Activated T-cell treated with anti-CD3 and anti-CD28 coated beads, Interleukin-2, amount 50 U/mL, for 72 hours (primary cell): Measurements from ENCODE around the gene IL17B. TPM values are rescaled to one million over a fixed set of nuclear protein-coding genes. Genes with fewer than 3 reads are reported as not detected.

Source experiments
- ATAC-seq, 2 donors: fragments of 150-1000 bp; cut with Tn5 transposase; replicated peaks in 1 of 2; 2 replicates each; pipeline ENCODE4 v1.10.0; 2021; ENCODE audit warnings: moderate library complexity in 2 of 2, mild to moderate bottlenecking in 1 of 2
- DNase-seq, 2 donors: peaks; one replicate each; pipeline ENCODE4 v3.0.0; 2021 to 2022; ENCODE audit warnings: mixed read lengths in 1 of 2
- H3K27ac Mint-ChIP-seq: one replicate; pipeline ENCODE4 v1.8.0; 2022; ENCODE audit warnings: mild to moderate bottlenecking, moderate library complexity, mixed read lengths
- H3K27me3 Mint-ChIP-seq: one replicate; pipeline ENCODE4 v1.8.0; 2022; ENCODE audit warnings: low read depth, mixed read lengths
- H3K36me3 Mint-ChIP-seq, 2 donors: one replicate each; pipeline ENCODE4 v1.8.0; 2022; ENCODE audit warnings: mixed read lengths in 2 of 2, mild to moderate bottlenecking in 1 of 2; ENCODE audit not compliant: insufficient read depth in 2 of 2
- H3K4me1 Mint-ChIP-seq: one replicate; pipeline ENCODE4 v1.8.0; 2022; ENCODE audit warnings: low read depth, mixed read lengths
- H3K4me3 Mint-ChIP-seq, 2 donors: one replicate each; pipeline ENCODE4 v1.8.0; 2022; ENCODE audit warnings: mild to moderate bottlenecking in 2 of 2, mixed read lengths in 2 of 2, moderate library complexity in 2 of 2
- H3K9me3 Mint-ChIP-seq, 2 donors: one replicate each; pipeline ENCODE4 v1.8.0; 2022; ENCODE audit warnings: mixed read lengths in 2 of 2
- total RNA-seq, 2 donors: library from RNA; stranded (reverse); gene quantifications; one replicate each; pipeline ENCODE4 v1.2.3, GENCODE V29; 2022

Gene IL17B
- total RNA-seq, 2 donors from 2014 or later = not detected

DNA sequence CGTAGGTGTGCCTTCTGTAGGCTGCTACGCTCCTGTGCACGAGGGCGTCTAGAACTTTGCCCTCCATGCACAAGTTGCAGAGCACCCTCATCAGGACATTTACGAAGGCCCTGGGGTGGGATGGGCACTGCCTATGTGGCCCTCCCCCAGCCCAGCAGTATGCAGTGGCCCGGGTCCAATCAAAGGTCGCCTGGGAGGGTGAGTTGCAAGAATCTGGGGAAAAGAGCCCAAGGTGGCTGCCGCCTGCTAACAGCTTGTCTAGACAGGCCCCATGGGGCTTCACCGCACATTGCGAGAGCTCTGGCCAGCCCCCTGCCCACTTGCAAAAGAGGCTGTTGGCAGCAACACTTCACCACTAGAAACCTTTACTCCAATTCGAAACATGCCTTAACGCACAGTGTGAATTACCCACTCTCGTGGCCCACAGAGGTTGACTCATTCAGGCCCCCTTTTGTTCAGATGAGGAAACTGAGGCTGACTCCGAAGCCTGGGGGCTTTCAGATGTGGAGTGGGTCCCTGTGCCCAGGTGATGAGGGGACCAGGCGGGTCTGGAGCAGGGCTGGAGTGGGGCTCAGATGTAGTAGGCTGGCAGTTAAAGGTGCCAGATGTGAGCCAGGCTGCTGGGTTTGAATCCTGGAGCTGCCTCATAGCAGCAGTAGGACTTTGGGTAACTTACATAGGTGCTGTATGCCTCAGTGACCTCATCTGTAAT, 31.8 kb upstream of the IL17B start:
- Mint-ChIP-seq H3K27ac (no peak overlapping the region), H3K4me1 (no peaks in the 10 kb centered on the region), H3K9me3 (no peaks in the 10 kb centered on the region), H3K4me3 (no peak overlapping the region), H3K36me3 (no peaks in the 10 kb centered on the region), H3K27me3 (no peaks in the 10 kb centered on the region)
- ATAC-seq (no peak), DNase-seq (no peak)

DNA sequence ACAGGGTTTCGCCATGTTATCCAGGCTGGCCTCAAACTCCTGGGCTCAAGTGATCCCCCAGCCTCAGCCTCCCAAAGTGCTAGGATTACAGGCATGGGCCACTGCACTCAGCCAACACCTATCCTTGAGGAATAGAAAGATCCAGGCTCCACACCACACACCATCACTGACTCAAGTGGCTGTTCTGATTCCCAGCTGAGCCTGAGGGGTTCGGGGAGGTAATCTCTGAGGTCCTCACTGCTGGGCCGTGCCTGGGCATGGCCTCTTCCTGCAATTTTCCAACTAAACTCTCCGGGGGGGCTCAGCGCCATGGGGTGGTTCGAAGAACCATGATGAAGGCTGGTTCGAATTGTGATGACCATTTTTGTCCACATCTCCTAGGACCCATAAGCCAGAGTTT, 31.0 kb upstream of the IL17B start:
- Mint-ChIP-seq H3K4me1 (no peaks in the 10 kb centered on the region), H3K27ac (no peak overlapping the region), H3K27me3 (no peaks in the 10 kb centered on the region), H3K36me3 (no peaks in the 10 kb centered on the region), H3K4me3 (no peak overlapping the region), H3K9me3 (no peaks in the 10 kb centered on the region)
- no peak for DNase-seq
- no peak for ATAC-seq

DNA sequence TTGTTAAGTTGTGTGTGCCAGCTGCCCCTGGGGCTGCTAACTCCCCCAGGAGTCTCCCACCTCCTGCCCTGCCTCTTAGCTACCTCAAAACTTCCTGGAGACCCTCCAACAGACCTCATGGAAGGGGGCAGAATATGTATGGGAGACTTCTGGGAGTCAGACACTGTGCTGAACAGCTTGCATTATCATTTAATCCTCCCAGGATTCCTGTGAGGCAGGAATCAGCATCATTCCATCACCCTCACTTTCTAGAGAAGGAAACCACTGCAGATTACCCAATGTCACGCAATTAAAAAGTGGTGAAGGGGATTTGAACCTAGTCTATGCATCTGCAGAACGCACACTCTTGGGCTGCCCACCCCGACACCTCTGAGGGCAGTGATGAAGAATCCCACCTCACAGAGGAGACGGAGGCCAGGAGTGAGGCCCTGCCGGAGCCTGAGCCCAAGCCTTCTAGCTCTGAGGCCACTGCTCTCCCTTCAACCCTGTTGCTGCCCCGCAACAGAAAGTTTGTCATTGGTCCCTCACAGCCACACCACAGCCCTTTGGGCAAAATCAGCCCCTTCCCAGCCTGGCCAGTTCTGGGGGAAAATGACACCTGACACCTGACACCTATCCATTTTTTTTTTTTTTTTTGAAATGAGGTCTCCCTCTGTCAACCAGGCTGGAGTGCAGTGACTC, 30.3 kb upstream of the IL17B start:
- H3K4me3 Mint-ChIP-seq = no peak overlapping the region
- DNase-seq = no peak
- H3K36me3 Mint-ChIP-seq = no peaks in the 10 kb centered on the region
- H3K4me1 Mint-ChIP-seq = no peaks in the 10 kb centered on the region
- no peaks in the 10 kb centered on the region for H3K27me3 Mint-ChIP-seq
- H3K27ac Mint-ChIP-seq = no peak overlapping the region
- no peaks in the 10 kb centered on the region for H3K9me3 Mint-ChIP-seq
- ATAC-seq = no peak

DNA sequence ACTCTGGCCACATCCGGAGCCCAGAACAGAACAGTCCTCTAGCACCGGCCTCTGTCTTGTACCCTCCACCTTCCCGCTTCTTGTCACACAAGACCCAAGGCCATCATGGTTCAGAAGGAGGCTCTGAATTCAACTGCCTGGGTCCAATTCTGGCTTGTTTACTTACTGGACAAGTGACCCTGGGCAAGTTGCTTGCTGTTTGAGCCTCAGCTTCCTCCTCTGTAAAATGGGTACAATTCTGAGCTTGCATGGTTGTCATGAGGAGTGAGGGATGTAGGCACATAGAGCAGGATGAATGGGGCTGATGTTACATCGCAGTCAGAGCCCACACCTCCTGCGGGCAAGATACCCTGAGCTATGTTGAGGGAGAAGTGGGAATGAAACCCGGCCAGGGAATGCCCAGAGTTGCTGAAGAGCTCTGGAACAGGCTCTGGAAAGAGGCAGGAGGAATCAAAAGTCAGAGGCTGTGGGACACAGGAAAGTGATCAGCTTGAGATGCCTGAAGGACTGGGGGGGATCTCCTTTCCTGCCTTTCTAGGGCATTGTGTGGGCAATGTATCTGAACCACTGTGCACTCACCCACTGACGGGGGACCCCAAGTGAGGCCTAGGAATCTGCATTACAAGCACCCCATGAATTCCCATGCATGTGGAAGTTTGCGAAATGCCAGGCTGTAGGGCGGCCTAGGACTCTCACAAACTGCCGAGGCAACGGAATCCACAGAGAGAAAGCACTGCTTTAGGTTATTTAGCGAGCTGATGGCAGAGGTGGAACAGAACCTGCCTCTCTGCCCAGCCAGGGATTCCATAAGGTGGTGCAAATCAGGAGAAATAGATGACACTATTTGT, 29.4 kb upstream of the IL17B start:
- Mint-ChIP-seq H3K27ac (no peak overlapping the region), H3K9me3 (no peaks in the 10 kb centered on the region), H3K27me3 (no peaks in the 10 kb centered on the region), H3K36me3 (no peaks in the 10 kb centered on the region), H3K4me1 (no peaks in the 10 kb centered on the region), H3K4me3 (no peak overlapping the region)
- DNase-seq = no peak
- ATAC-seq = no peak

DNA sequence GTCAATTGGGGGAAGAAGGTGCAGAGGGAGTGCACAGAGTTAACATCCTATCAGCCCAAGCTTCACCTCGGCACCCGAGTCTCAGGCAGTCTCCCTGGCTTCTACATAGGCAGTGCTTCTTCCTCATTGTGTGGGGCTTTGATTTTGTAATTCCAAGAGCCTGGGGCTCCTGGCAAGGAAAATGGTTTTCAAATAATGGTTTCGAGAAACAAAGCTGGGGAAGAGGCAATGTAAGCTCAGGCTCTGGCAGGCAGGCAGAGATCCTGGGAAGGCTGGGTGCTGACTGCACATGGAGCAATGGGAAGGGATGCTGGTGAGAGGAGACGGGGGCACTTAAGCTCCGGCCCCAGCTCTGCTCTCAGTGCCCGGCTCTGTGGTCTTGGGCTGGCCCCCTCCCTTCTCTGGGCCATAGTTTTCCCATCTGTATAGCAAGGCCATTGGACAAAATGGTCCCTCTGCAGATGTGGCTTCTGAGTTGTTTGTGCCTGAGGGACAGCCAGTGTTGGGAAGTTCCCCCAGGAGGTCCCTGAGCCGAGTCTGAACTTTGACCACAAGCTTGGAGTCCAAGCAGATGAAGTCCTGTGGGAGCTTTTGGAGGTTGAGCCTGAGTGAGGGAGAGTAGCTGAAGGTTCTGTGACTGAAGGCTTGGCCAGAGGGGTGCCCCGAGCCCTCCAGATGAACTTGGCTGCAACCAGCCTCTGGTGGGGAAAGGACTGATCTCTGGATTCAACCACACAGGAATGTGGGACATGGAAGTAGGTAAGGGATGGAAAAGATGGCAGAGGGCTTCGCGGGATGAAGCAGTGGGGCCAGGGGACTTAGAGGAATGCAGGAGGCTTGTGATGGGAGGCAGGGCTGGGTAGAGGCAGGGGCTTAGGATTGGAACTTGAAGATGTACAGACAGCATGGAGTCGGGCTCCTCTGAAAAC, 28.5 kb upstream of the IL17B start:
- Mint-ChIP-seq H3K4me1 (no peaks in the 10 kb centered on the region), H3K36me3 (no peaks in the 10 kb centered on the region), H3K27me3 (no peaks in the 10 kb centered on the region), H3K9me3 (no peaks in the 10 kb centered on the region), H3K27ac (no peak overlapping the region), H3K4me3 (no peak overlapping the region)
- no peak for ATAC-seq
- no peak for DNase-seq

- ATAC-seq = no peak
- Mint-ChIP-seq H3K27me3 (no peaks in the 10 kb centered on the region), H3K4me1 (no peaks in the 10 kb centered on the region), H3K27ac (no peak overlapping the region), H3K9me3 (no peaks in the 10 kb centered on the region), H3K4me3 (no peak overlapping the region), H3K36me3 (no peaks in the 10 kb centered on the region)
- no peak for DNase-seq
Observed at GRCh38 chr5:149406979-149407306, 27.9 kb upstream of the IL17B start.

DNA sequence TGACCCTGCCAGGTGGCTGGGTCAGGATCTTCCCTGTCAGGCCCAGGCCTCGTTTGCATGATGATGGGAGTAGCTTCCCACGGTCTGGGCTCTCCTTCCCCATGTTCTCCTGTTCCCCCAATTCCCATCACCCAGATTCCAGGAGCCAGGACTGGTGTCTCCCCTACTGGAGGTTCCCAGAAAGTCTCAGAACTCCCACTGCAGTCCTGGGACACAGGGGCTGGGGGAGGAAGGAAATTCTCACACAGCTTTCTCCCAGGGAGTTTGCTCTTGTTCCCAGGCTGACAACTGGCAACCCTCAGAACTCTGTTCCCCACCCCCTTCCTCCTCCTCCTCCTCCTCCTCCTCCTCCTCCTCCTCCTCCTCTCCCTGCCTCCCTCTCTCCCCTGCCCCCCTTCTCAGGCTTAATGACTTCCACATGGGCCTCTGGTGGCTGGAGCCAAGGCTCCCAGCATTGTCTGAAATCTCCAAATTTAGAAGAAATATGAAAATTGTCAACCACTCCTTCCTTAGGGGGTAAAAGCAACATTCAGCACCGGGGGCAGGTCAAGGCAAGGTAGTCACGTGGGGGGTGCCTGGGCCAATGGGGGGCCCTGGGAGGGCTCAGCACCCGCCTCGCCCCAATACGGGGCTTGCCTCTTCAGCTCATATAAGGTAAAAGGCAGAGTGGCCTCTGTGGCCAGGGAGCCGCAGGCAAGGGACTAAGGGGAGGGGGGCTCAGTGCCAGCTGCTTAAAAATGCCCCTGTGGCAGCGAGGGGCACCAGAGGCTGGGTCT, 27.3 kb upstream of the IL17B start:
- Mint-ChIP-seq H3K27ac (no peak overlapping the region), H3K27me3 (no peaks in the 10 kb centered on the region), H3K9me3 (no peaks in the 10 kb centered on the region), H3K4me1 (no peaks in the 10 kb centered on the region), H3K4me3 (no peak overlapping the region), H3K36me3 (no peaks in the 10 kb centered on the region)
- DNase-seq = no peak
- ATAC-seq = no peak

- H3K9me3 Mint-ChIP-seq = no peaks in the 10 kb centered on the region
- no peaks in the 10 kb centered on the region for H3K36me3 Mint-ChIP-seq
- no peak overlapping the region for H3K4me3 Mint-ChIP-seq
- DNase-seq (no peak), ATAC-seq (no peak)
- H3K4me1 Mint-ChIP-seq = no peaks in the 10 kb centered on the region
- no peak overlapping the region for H3K27ac Mint-ChIP-seq
- no peaks in the 10 kb centered on the region for H3K27me3 Mint-ChIP-seq
Observed at GRCh38 chr5:149405550-149406202, 26.6 kb upstream of the IL17B start.

- ATAC-seq = no peak
- H3K4me3 Mint-ChIP-seq = no peak overlapping the region
Observed at GRCh38 chr5:149404746-149405549, 25.9 kb upstream of the IL17B start.

DNA sequence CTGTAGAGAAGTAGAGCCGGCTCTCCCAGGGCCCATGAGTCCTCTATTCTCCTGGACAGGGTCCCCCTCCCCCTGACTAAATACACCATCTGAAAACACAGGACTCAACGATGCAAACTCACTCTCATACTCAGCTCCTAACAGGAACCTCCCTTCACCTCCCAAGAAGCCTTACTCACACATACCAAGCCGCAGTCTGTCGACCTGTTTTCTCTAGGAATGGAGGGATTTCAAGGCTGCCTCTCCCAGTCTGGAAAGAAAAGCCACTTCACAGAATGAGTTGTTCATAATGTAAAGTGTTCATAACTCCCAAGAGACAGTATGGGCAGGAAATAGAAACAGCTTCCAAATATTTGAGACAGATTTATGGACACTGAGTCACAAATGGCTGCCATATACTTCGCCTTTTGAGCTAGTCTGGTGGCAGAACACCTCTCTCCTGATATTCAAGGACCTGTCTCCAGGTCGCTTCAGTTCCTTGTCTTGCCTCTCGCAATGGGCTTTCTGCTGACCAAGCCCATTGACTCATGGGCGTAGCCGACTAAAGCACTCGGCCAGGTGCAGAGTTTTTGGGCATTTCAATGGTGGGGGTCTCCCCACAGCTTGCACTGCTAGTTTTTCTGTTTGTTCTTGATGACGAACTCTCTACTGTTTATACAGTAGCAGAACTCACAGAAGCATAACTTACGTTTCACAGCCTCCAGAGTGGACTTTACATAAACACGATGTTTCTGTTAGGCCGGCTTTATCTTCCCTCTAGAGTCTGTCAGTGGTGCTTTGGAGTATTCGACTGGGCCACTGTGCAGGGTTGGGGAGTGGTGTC, 25.0 kb upstream of the IL17B start:
- no peak overlapping the region for H3K27ac Mint-ChIP-seq
- H3K27me3 Mint-ChIP-seq = no peaks in the 10 kb centered on the region
- H3K36me3 Mint-ChIP-seq = no peaks in the 10 kb centered on the region
- ATAC-seq (no peak), DNase-seq (no peak)
- no peaks in the 10 kb centered on the region for H3K4me1 Mint-ChIP-seq
- H3K4me3 Mint-ChIP-seq = no peak overlapping the region
- no peaks in the 10 kb centered on the region for H3K9me3 Mint-ChIP-seq

More at GRCh38 chr5:149404746-149405549, 25.9 kb upstream of the IL17B start:
- no peak for DNase-seq
- H3K9me3 Mint-ChIP-seq = no peaks in the 10 kb centered on the region
- no peak overlapping the region for H3K27ac Mint-ChIP-seq
- H3K36me3 Mint-ChIP-seq = no peaks in the 10 kb centered on the region
- no peaks in the 10 kb centered on the region for H3K4me1 Mint-ChIP-seq
- no peaks in the 10 kb centered on the region for H3K27me3 Mint-ChIP-seq

GRCh38 chr5:149402291-149402690, 23.2 kb upstream of the IL17B start:
- Mint-ChIP-seq H3K27me3 (no peaks in the 10 kb centered on the region), H3K9me3 (no peaks in the 10 kb centered on the region), H3K4me1 (no peaks in the 10 kb centered on the region), H3K4me3 (no peak overlapping the region), H3K27ac (no peak overlapping the region), H3K36me3 (no peaks in the 10 kb centered on the region)
- no peak for DNase-seq
- no peak for ATAC-seq
